SJSA1 (cell line): ENCODE data around the gene CCDC71. TPM values are rescaled to one million over a fixed set of nuclear protein-coding genes. Genes with fewer than 3 reads are reported as not detected.

Experiments used
- DNase-seq, 2 experiments: peaks; one replicate each; pipeline ENCODE4 v3.0.0-alpha.2; 2015 to 2020; ENCODE audit warnings: low spot score in 2 of 2, low read depth in 1 of 2
- H3K27ac ChIP-seq: fragments of 250-450 bp; sonication (Bioruptor Pico); 2 replicates; pipeline ENCODE4 v1.5.1; 2020; ENCODE audit warnings: mild to moderate bottlenecking, moderate library complexity
- H3K27me3 ChIP-seq: fragments of 250-450 bp; sonication (Bioruptor Pico); replicated peaks from 2 replicates; pipeline ENCODE4 v1.5.1; 2020; ENCODE audit warnings: mild to moderate bottlenecking, moderate library complexity
- H3K36me3 ChIP-seq: fragments of 250-450 bp; sonication (Bioruptor Pico); 2 replicates; pipeline ENCODE4 v1.5.1; 2020; ENCODE audit warnings: mild to moderate bottlenecking
- H3K4me1 ChIP-seq: fragments of 250-450 bp; sonication (Bioruptor Pico); replicated peaks from 2 replicates; pipeline ENCODE4 v1.6.1; 2021; ENCODE audit warnings: mild to moderate bottlenecking
- H3K4me3 ChIP-seq: fragments of 250-450 bp; sonication (Bioruptor Pico); 2 replicates; pipeline ENCODE4 v1.5.1; 2020; ENCODE audit warnings: mild to moderate bottlenecking
- H3K9me3 ChIP-seq: fragments of 250-450 bp; sonication (Bioruptor Pico); replicated peaks from 2 replicates; pipeline ENCODE4 v1.5.1; 2020; ENCODE audit warnings: mild to moderate bottlenecking
- total RNA-seq: library from RNA; depleted of rRNA; stranded (reverse); fragments of >200 nt; shearing (Covaris generic); gene quantifications from 2 replicates; pipeline ENCODE4 v1.2.3, GENCODE V29; 2014; rRNA removed

Gene CCDC71
- total RNA-seq, 1 experiment from 2014 or later: 23.8 TPM

- DNase-seq: no peak
- no peak overlapping the region for H3K27ac ChIP-seq
- H3K4me3 ChIP-seq: peak overlapping the region; percentile 82
- H3K36me3 ChIP-seq: peaks cover 95% of the 10 kb centered on the region
- no peaks in the 10 kb centered on the region for H3K9me3 ChIP-seq
- H3K4me1 ChIP-seq: peaks cover 14% of the 10 kb centered on the region
- no peaks in the 10 kb centered on the region for H3K27me3 ChIP-seq
Measured at GRCh38 chr3:49119439-49119838, 46.7 kb downstream of the CCDC71 start.

GRCh38 chr3:49119036-49119435 lies 47.1 kb downstream of the CCDC71 start:
- Histone ChIP-seq H3K27ac (no peak overlapping the region), H3K4me3 (no peak overlapping the region), H3K9me3 (no peaks in the 10 kb centered on the region), H3K27me3 (no peaks in the 10 kb centered on the region), H3K4me1 (peaks cover 14% of the 10 kb centered on the region), H3K36me3 (peaks cover 95% of the 10 kb centered on the region)
- no peak for DNase-seq

Other genes starting within 250 kb of the CCDC71 start
- 85.5 and 93.4 TPM in 2 replicates for gene ARIH2, start 247.5 kb downstream of the CCDC71 start, total RNA-seq
- gene P4HTM, start 176.1 kb downstream of the CCDC71 start, total RNA-seq: 25.5 and 34.4 TPM in 2 replicates
- gene WDR6, start 158.9 kb downstream of the CCDC71 start, total RNA-seq: 35.5 and 36.8 TPM in 2 replicates
- 22.6 and 27.2 TPM in 2 replicates for gene DALRD3, start 147.8 kb downstream of the CCDC71 start, total RNA-seq
- gene NDUFAF3, start 144.2 kb downstream of the CCDC71 start, total RNA-seq: 54.3 and 109 TPM in 2 replicates
- 105 and 128 TPM in 2 replicates for gene IMPDH2, start 136.9 kb downstream of the CCDC71 start, total RNA-seq
- 37.8 and 77.3 TPM in 2 replicates for gene QRICH1, start 72.3 kb downstream of the CCDC71 start, total RNA-seq
- 98.5 and 111 TPM in 2 replicates for gene QARS1, start 61.6 kb downstream of the CCDC71 start, total RNA-seq
- gene USP19, start 45.5 kb downstream of the CCDC71 start, total RNA-seq: 21.5 and 23.8 TPM in 2 replicates
- gene LAMB2, start 33.3 kb downstream of the CCDC71 start, total RNA-seq: 97.2 and 171 TPM in 2 replicates
- gene KLHDC8B, start 5.3 kb upstream of the CCDC71 start, total RNA-seq: 18.6 and 27.3 TPM in 2 replicates
- gene C3orf62, start 110.9 kb upstream of the CCDC71 start, total RNA-seq: 0.50 and 2.1 TPM in 2 replicates
- gene USP4, start 173.7 kb upstream of the CCDC71 start, total RNA-seq: 7.8 and 11.5 TPM in 2 replicates
- gene GPX1, start 192.0 kb upstream of the CCDC71 start, total RNA-seq: 226 and 326 TPM in 2 replicates
- 490 and 775 TPM in 2 replicates for gene RHOA, start 245.6 kb upstream of the CCDC71 start, total RNA-seq
- 21.6 and 21.7 TPM in 2 replicates for gene TCTA, start 246.1 kb upstream of the CCDC71 start, total RNA-seq